Neural cell (in vitro differentiated cells): ENCODE measurements around the gene LDB2. TPM values are rescaled to one million over a fixed set of nuclear protein-coding genes. Genes with fewer than 3 reads are reported as not detected.

Experiments
- H2AFZ ChIP-seq: fragments of 200-600, 300-800 bp; sonication (generic), shearing (Covaris generic); 2 replicates; pipeline ENCODE4 v1.6.0; 2014; ENCODE audit warnings: low read depth, mild to moderate bottlenecking, antibody characterized with exemption, low read length, moderate library complexity
- H3F3A ChIP-seq: fragments of 200-600 bp; shearing (Covaris generic); 2 replicates; pipeline ENCODE4 v1.6.1; 2016; ENCODE audit warnings: mild to moderate bottlenecking, moderate library complexity, mixed read lengths, antibody characterized with exemption, low read length; ENCODE audit not compliant: insufficient read depth, poor library complexity, severe bottlenecking
- H3K27ac ChIP-seq: fragments of 200-600, 300-800 bp; sonication (generic), shearing (Covaris generic); 2 replicates; pipeline ENCODE4 v1.5.1; 2014; ENCODE audit warnings: mild to moderate bottlenecking, low read length, moderate library complexity
- H3K27me3 ChIP-seq: fragments of 300-800, 200-600 bp; sonication (generic), shearing (Covaris generic); 2 replicates; pipeline ENCODE4 v1.6.0; 2014; ENCODE audit warnings: mild to moderate bottlenecking, low read depth, low read length, moderate library complexity; ENCODE audit not compliant: insufficient read depth
- H3K36me3 ChIP-seq: fragments of 300-800, 200-600 bp; sonication (generic), shearing (Covaris generic); 2 replicates; pipeline ENCODE4 v1.5.1; 2014; ENCODE audit warnings: mild to moderate bottlenecking, antibody characterized with exemption, low read length, moderate library complexity; ENCODE audit not compliant: insufficient read depth
- H3K4me2 ChIP-seq: fragments of 300-800, 200-600 bp; sonication (generic), shearing (Covaris generic); 2 replicates; pipeline ENCODE4 v1.6.0; 2014; ENCODE audit warnings: mild to moderate bottlenecking, low read length
- H3K4me3 ChIP-seq: fragments of 300-800, 200-600 bp; sonication (generic), shearing (Covaris generic); 2 replicates; pipeline ENCODE4 v1.5.1; 2014; ENCODE audit warnings: mild to moderate bottlenecking, low read length, moderate library complexity
- H3K79me2 ChIP-seq: fragments of 200-600 bp; shearing (Covaris generic); replicated peaks from 2 replicates; pipeline ENCODE4 v1.6.0; 2014; ENCODE audit warnings: mild to moderate bottlenecking, low read length, moderate library complexity; ENCODE audit not compliant: insufficient read depth
- H3K9ac ChIP-seq: fragments of 300-800, 200-600 bp; sonication (generic), shearing (Covaris generic); 2 replicates; pipeline ENCODE4 v1.6.1; 2016; ENCODE audit warnings: mild to moderate bottlenecking, low read length, mixed read lengths
- H3K9me2 ChIP-seq: fragments of 200-600 bp; shearing (Covaris generic); 2 replicates; pipeline ENCODE4 v1.6.1; 2016; ENCODE audit warnings: mild to moderate bottlenecking, low read length, mixed read lengths; ENCODE audit not compliant: insufficient read depth
- H3K9me3 ChIP-seq: fragments of 200-600, 300-800 bp; sonication (generic), shearing (Covaris generic); 2 replicates; pipeline ENCODE4 v1.6.1; 2016; ENCODE audit warnings: mild to moderate bottlenecking, mixed run types, low read length, moderate library complexity, mixed read lengths
- H4K20me1 ChIP-seq: fragments of 200-600 bp; shearing (Covaris generic); 2 replicates; pipeline ENCODE4 v1.6.1; 2016; ENCODE audit warnings: mild to moderate bottlenecking, mixed run types; ENCODE audit not compliant: insufficient read depth
- EP300 ChIP-seq: fragments of 450-650 bp; conservative IDR thresholded peaks from 2 replicates; pipeline ENCODE4 v1.6.1; 2014; ENCODE audit warnings: antibody characterized with exemption, mild to moderate bottlenecking, moderate library complexity; ENCODE audit not compliant: poor library complexity, severe bottlenecking
- EZH2 ChIP-seq: fragments of 200-600, 300-800 bp; shearing (Covaris generic), sonication (generic); IDR thresholded peaks from 2 replicates; pipeline ENCODE4 v1.6.1; 2014; ENCODE audit warnings: antibody characterized with exemption, low read length, borderline replicate concordance, mild to moderate bottlenecking; ENCODE audit not compliant: insufficient read depth, poor library complexity, severe bottlenecking
- MXI1 ChIP-seq: fragments of 450-650 bp; conservative IDR thresholded peaks from 2 replicates; pipeline ENCODE4 v1.6.1; 2014; ENCODE audit warnings: antibody characterized with exemption, mild to moderate bottlenecking; ENCODE audit not compliant: poor library complexity, severe bottlenecking
- POLR2AphosphoS5 ChIP-seq: IDR thresholded peaks from 2 replicates; pipeline ENCODE4 v1.6.1; 2012
- RAD21 ChIP-seq: fragments of 450-650 bp; conservative IDR thresholded peaks from 2 replicates; pipeline ENCODE4 v1.6.1; 2014; ENCODE audit warnings: antibody characterized with exemption, mild to moderate bottlenecking, moderate library complexity
- SMC3 ChIP-seq: fragments of 450-650 bp; conservative IDR thresholded peaks from 2 replicates; pipeline ENCODE4 v1.6.1; 2014; ENCODE audit warnings: antibody characterized with exemption, mild to moderate bottlenecking, moderate library complexity; ENCODE audit not compliant: poor library complexity
- TAF1 ChIP-seq: IDR thresholded peaks from 2 replicates; pipeline ENCODE4 v1.6.1; 2012; ENCODE audit warnings: low read depth
- polyA plus RNA-seq: library from polyadenylated mRNA; depleted of rRNA; stranded (reverse); fragments of >200 nt; gene quantifications from 2 replicates; pipeline ENCODE4 v1.2.3, GENCODE V29; 2014
- TF ChIP-seq, protein P1 (sequence below): fragments of 450-650 bp; IDR thresholded peaks from 2 replicates; pipeline ENCODE4 v1.5.1; 2014; ENCODE audit warnings: antibody characterized with exemption, mild to moderate bottlenecking, moderate library complexity; ENCODE audit not compliant: poor library complexity, severe bottlenecking
- TF ChIP-seq, protein P2 (sequence below): IDR thresholded peaks from 2 replicates; pipeline ENCODE4 v1.6.1; 2012; ENCODE audit warnings: borderline replicate concordance

The LDB2 gene
- polyA plus RNA-seq, 1 donor from 2014 or later: 58.9 TPM

DNA sequence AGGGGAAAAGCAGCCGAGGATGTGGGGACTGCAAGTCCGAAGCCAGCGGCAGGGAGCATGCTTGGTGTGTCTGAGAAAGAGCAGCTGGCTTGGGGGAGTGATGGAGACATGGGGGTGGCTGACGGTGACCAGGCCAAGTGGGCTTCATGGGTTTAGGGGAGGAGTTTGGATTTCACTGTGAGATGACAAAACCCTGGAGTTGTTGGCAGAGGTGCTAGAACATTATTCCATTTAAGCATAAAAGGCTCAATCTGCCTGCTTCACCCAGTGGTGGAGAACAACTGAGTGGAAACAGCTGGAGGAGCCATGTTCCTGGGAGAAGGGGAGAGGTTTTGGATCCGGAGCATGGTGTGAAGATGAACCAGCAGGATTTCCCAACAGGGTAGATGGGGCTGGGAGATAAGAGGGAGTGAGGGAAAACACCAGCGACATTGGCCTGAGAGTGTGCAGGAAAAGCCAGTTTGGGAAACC is 354.2 kb downstream of the LDB2 start:
- no peaks in the 10 kb centered on the region for H3K9me2 ChIP-seq
- H2AFZ ChIP-seq: no peak overlapping the region
- H3K27ac ChIP-seq: no peak overlapping the region
- H3K4me3 ChIP-seq: no peak overlapping the region
- H3K36me3 ChIP-seq: no peaks in the 10 kb centered on the region
- H3K27me3 ChIP-seq: no peaks in the 10 kb centered on the region
- H3K4me2 ChIP-seq: no peak overlapping the region
- no peaks in the 10 kb centered on the region for H3F3A ChIP-seq
- no peaks in the 10 kb centered on the region for H4K20me1 ChIP-seq
- H3K9me3 ChIP-seq: no peaks in the 10 kb centered on the region
- no peaks in the 10 kb centered on the region for H3K79me2 ChIP-seq
- TF ChIP-seq POLR2AphosphoS5: no peak
- TF ChIP-seq EP300: no peak
- TF ChIP-seq TAF1: no peak
- TF ChIP-seq, protein P1, sequence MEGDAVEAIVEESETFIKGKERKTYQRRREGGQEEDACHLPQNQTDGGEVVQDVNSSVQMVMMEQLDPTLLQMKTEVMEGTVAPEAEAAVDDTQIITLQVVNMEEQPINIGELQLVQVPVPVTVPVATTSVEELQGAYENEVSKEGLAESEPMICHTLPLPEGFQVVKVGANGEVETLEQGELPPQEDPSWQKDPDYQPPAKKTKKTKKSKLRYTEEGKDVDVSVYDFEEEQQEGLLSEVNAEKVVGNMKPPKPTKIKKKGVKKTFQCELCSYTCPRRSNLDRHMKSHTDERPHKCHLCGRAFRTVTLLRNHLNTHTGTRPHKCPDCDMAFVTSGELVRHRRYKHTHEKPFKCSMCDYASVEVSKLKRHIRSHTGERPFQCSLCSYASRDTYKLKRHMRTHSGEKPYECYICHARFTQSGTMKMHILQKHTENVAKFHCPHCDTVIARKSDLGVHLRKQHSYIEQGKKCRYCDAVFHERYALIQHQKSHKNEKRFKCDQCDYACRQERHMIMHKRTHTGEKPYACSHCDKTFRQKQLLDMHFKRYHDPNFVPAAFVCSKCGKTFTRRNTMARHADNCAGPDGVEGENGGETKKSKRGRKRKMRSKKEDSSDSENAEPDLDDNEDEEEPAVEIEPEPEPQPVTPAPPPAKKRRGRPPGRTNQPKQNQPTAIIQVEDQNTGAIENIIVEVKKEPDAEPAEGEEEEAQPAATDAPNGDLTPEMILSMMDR: no peak
- TF ChIP-seq, protein P2, sequence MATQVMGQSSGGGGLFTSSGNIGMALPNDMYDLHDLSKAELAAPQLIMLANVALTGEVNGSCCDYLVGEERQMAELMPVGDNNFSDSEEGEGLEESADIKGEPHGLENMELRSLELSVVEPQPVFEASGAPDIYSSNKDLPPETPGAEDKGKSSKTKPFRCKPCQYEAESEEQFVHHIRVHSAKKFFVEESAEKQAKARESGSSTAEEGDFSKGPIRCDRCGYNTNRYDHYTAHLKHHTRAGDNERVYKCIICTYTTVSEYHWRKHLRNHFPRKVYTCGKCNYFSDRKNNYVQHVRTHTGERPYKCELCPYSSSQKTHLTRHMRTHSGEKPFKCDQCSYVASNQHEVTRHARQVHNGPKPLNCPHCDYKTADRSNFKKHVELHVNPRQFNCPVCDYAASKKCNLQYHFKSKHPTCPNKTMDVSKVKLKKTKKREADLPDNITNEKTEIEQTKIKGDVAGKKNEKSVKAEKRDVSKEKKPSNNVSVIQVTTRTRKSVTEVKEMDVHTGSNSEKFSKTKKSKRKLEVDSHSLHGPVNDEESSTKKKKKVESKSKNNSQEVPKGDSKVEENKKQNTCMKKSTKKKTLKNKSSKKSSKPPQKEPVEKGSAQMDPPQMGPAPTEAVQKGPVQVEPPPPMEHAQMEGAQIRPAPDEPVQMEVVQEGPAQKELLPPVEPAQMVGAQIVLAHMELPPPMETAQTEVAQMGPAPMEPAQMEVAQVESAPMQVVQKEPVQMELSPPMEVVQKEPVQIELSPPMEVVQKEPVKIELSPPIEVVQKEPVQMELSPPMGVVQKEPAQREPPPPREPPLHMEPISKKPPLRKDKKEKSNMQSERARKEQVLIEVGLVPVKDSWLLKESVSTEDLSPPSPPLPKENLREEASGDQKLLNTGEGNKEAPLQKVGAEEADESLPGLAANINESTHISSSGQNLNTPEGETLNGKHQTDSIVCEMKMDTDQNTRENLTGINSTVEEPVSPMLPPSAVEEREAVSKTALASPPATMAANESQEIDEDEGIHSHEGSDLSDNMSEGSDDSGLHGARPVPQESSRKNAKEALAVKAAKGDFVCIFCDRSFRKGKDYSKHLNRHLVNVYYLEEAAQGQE: no peak
- TF ChIP-seq RAD21: no peak
- TF ChIP-seq MXI1: no peak
- TF ChIP-seq SMC3: no peak
- TF ChIP-seq EZH2: no peak
- H3K9ac ChIP-seq: no peak overlapping the region

DNA sequence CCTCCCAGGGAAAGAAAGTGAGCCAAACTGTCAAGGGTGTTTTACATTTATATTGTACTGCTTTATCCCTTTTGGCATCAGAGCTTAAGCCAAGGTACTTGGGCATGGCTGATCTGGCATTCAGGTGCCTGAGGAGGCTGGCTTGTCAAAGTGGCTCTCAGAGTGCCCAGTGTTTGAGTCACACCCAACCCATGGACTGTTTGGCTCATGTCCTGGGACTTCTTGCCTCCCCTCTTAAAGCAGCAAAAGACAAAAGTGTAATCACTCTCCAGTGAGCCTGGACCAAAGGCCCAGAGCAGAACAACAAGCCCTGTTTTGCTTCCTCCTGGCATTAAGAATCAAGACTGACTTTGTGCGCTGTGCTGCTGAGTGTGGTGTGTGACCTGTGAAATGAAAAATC is 360.5 kb downstream of the LDB2 start:
- TF ChIP-seq, protein P1: no peak
- TF ChIP-seq MXI1 (no peak), POLR2AphosphoS5 (no peak), RAD21 (no peak), EZH2 (no peak), TAF1 (no peak), SMC3 (no peak), EP300 (no peak)
- TF ChIP-seq, protein P2: no peak
- no peak overlapping the region for H3K27ac ChIP-seq
- H2AFZ ChIP-seq: no peak overlapping the region
- H3K4me2 ChIP-seq: no peak overlapping the region
- no peaks in the 10 kb centered on the region for H4K20me1 ChIP-seq
- no peaks in the 10 kb centered on the region for H3K9me2 ChIP-seq
- H3K79me2 ChIP-seq: no peaks in the 10 kb centered on the region
- no peaks in the 10 kb centered on the region for H3K9me3 ChIP-seq
- no peaks in the 10 kb centered on the region for H3F3A ChIP-seq
- no peaks in the 10 kb centered on the region for H3K27me3 ChIP-seq
- H3K4me3 ChIP-seq: no peak overlapping the region
- H3K9ac ChIP-seq: no peak overlapping the region
- no peaks in the 10 kb centered on the region for H3K36me3 ChIP-seq
